Natural killer cell treated with Interleukin-12 subunit alpha and Interleukin-12 subunit beta and Interleukin-15 and Interleukin-18, amount 100 ng/mL, for 72 hours (primary cell): ENCODE measurements around the gene WDFY4. TPM values are rescaled to one million over a fixed set of nuclear protein-coding genes. Genes with fewer than 3 reads are reported as not detected.
A peak's percentile ranks its signal among the peaks of the same experiment; 100 is the strongest.

Experiments
- ATAC-seq, 2 donors: fragments of 150-1000 bp; cut with Tn5 transposase in 1 of 2; sonication (Bioruptor Pico), chemical (Tn5 transposase) in 1 of 2; 2 replicates each; pipeline ENCODE4 v1.10.0; 2021
- DNase-seq: peaks from one replicate; pipeline ENCODE4 v3.0.0; 2022; ENCODE audit warnings: low spot score
- H3K27ac Mint-ChIP-seq, 2 donors: 1 replicate in 1 of 2; 2 replicates in 1 of 2; pipeline ENCODE4 v1.8.0; 2022; ENCODE audit warnings: mixed read lengths in 2 of 2, mild to moderate bottlenecking in 1 of 2, moderate library complexity in 1 of 2
- H3K27me3 Mint-ChIP-seq, 2 donors: 1 replicate in 1 of 2; 2 replicates in 1 of 2; pipeline ENCODE4 v1.8.0; 2022; ENCODE audit warnings: mixed read lengths in 2 of 2
- H3K36me3 Mint-ChIP-seq: one replicate; pipeline ENCODE4 v1.8.0; 2022; ENCODE audit warnings: mixed read lengths
- H3K4me1 Mint-ChIP-seq, 2 donors: 1 replicate in 1 of 2; 2 replicates in 1 of 2; pipeline ENCODE4 v1.8.0; 2022; ENCODE audit warnings: low read depth in 2 of 2, mixed read lengths in 2 of 2, mild to moderate bottlenecking in 1 of 2
- H3K4me3 Mint-ChIP-seq: one replicate; pipeline ENCODE4 v1.8.0; 2022; ENCODE audit warnings: mixed read lengths
- H3K9me3 Mint-ChIP-seq: 2 replicates; pipeline ENCODE4 v1.8.0; 2022; ENCODE audit warnings: mixed read lengths
- total RNA-seq, 2 donors: library from RNA; stranded (reverse); gene quantifications; one replicate each; pipeline ENCODE4 v1.2.3, GENCODE V29; 2022

WDFY4 gene
- total RNA-seq, 2 donors from 2014 or later: 2.0 TPM; not detected in 1

GRCh38 chr10:49005270-49005669 lies 320.6 kb downstream of the WDFY4 start:
- peaks cover 0 to 3% of the 10 kb centered on the region in 2 donors for H3K27me3 Mint-ChIP-seq
- no peak for ATAC-seq
- H3K27ac Mint-ChIP-seq: no peak overlapping the region
- peaks cover 0 to 5% of the 10 kb centered on the region in 2 donors for H3K4me1 Mint-ChIP-seq
- H3K36me3 Mint-ChIP-seq: no peaks in the 10 kb centered on the region
- H3K4me3 Mint-ChIP-seq: no peak overlapping the region
- no peaks in the 10 kb centered on the region for H3K9me3 Mint-ChIP-seq
- DNase-seq: no peak

DNA sequence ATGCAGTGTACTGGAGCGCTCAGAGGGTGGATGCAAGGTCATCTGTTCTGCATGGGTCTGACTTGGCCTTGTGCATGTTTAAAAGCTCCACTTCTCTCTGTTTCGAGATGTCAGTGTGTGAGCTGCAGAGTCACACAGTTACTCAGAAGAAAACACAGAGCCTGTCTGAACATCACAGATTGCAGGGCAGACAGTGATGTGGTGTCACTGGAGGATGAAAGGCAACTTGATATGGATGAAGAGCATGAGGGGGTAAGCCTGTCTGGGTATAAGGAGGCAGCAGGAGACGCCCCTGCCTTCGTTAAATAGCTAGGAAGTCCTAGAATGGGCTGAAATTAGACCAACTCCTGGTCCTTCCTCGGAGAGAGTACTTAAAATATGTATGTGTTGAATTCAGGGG lies 322.5 kb downstream of the WDFY4 start:
- H3K4me3 Mint-ChIP-seq: no peak overlapping the region
- H3K9me3 Mint-ChIP-seq: no peaks in the 10 kb centered on the region
- ATAC-seq (no peak), DNase-seq (no peak)
- H3K27me3 Mint-ChIP-seq: peaks cover 0 to 3% of the 10 kb centered on the region in 2 donors
- H3K27ac Mint-ChIP-seq: no peak overlapping the region
- peaks cover 0 to 2% of the 10 kb centered on the region in 2 donors for H3K4me1 Mint-ChIP-seq
- H3K36me3 Mint-ChIP-seq: no peaks in the 10 kb centered on the region

GRCh38 chr10:49008091-49008490 lies 323.4 kb downstream of the WDFY4 start:
- DNase-seq: no peak
- Mint-ChIP-seq H3K27ac (no peak overlapping the region), H3K36me3 (no peaks in the 10 kb centered on the region), H3K9me3 (no peaks in the 10 kb centered on the region), H3K27me3 (peaks cover 3 to 9% of the 10 kb centered on the region in 2 donors), H3K4me3 (no peak overlapping the region), H3K4me1 (peaks cover 0 to 2% of the 10 kb centered on the region in 2 donors)
- no peak for ATAC-seq

GRCh38 chr10:49008505-49009198 lies 324.0 kb downstream of the WDFY4 start:
- ATAC-seq (peak in 1 of 2 donors; percentile 31), DNase-seq (no peak)
- Mint-ChIP-seq H3K27me3 (peaks cover 3 to 9% of the 10 kb centered on the region in 2 donors), H3K4me1 (peaks cover 0 to 2% of the 10 kb centered on the region in 2 donors), H3K27ac (no peak overlapping the region), H3K36me3 (no peaks in the 10 kb centered on the region), H3K4me3 (no peak overlapping the region), H3K9me3 (no peaks in the 10 kb centered on the region)

GRCh38 chr10:49009199-49009979 lies 324.7 kb downstream of the WDFY4 start:
- no peak for ATAC-seq
- no peaks in the 10 kb centered on the region for H3K9me3 Mint-ChIP-seq
- no peak overlapping the region for H3K4me3 Mint-ChIP-seq
- H3K27ac Mint-ChIP-seq: no peak overlapping the region
- peaks cover 0 to 2% of the 10 kb centered on the region in 2 donors for H3K4me1 Mint-ChIP-seq
- peaks cover 3 to 9% of the 10 kb centered on the region in 2 donors for H3K27me3 Mint-ChIP-seq
- no peak for DNase-seq
- H3K36me3 Mint-ChIP-seq: no peaks in the 10 kb centered on the region

DNA sequence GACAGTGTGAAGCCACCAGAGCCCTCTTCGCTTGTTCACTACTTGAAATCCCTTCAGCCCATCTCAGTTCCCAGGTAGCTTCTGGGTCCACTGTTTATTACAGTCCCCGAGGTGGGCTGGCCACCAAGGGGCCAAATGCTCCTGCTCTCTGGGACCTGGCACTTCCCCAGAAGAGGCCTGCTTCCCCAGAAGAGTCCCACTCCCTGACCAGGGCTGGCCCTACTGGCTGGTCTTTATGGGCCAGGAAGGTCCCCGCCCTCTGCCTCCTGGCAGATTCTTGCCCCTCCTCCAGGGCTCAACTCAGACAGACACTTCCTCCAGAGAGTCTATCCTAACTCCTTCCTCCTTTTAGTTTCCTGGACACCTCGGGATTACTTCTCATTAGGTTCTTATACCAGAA lies 325.6 kb downstream of the WDFY4 start:
- no peak overlapping the region for H3K4me3 Mint-ChIP-seq
- no peaks in the 10 kb centered on the region for H3K9me3 Mint-ChIP-seq
- H3K27me3 Mint-ChIP-seq: peaks cover 3 to 9% of the 10 kb centered on the region in 2 donors
- H3K36me3 Mint-ChIP-seq: no peaks in the 10 kb centered on the region
- no peak for ATAC-seq
- no peak overlapping the region for H3K27ac Mint-ChIP-seq
- no peak for DNase-seq
- H3K4me1 Mint-ChIP-seq: peaks cover 0 to 2% of the 10 kb centered on the region in 2 donors

DNA sequence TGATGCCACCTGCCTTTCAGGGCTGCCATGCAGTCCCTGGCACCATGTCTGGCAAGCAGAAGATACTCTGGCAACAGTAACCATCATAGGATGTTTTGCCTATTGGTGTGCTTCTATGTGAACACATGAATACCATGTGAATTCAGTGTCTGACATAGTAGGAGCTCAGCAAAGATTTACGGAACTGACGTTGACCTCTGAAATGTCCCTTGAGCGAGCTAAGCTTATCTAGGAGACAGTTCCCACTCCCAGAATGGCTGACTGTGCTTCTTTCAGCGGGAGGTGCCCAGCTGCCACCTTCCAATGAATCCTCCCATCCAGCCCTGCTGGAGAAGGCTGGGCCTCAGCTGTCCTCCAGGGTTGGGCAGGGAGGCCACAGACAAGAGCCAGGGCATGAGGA lies 326.2 kb downstream of the WDFY4 start:
- Mint-ChIP-seq H3K27me3 (peaks cover 3 to 9% of the 10 kb centered on the region in 2 donors), H3K4me1 (peaks cover 0 to 2% of the 10 kb centered on the region in 2 donors), H3K9me3 (no peaks in the 10 kb centered on the region), H3K27ac (no peak overlapping the region), H3K36me3 (no peaks in the 10 kb centered on the region), H3K4me3 (no peak overlapping the region)
- DNase-seq (no peak), ATAC-seq (no peak)

- Mint-ChIP-seq H3K36me3 (no peaks in the 10 kb centered on the region), H3K4me1 (peaks cover 0 to 2% of the 10 kb centered on the region in 2 donors), H3K9me3 (no peaks in the 10 kb centered on the region), H3K4me3 (no peak overlapping the region), H3K27me3 (peaks cover 3 to 9% of the 10 kb centered on the region in 2 donors), H3K27ac (no peak overlapping the region)
- DNase-seq (no peak), ATAC-seq (no peak)
Measured at GRCh38 chr10:49011756-49012155, 327.1 kb downstream of the WDFY4 start.

- no peak for DNase-seq
- no peak for ATAC-seq
- Mint-ChIP-seq H3K4me3 (no peak overlapping the region), H3K4me1 (peaks cover 0 to 2% of the 10 kb centered on the region in 2 donors), H3K9me3 (no peaks in the 10 kb centered on the region), H3K27ac (no peak overlapping the region), H3K36me3 (no peaks in the 10 kb centered on the region), H3K27me3 (peaks cover 3 to 9% of the 10 kb centered on the region in 2 donors)
Measured at GRCh38 chr10:49012603-49013002, 327.9 kb downstream of the WDFY4 start.

GRCh38 chr10:49015700-49016099 lies 331.0 kb downstream of the WDFY4 start:
- peaks cover 5 to 29% of the 10 kb centered on the region in 2 donors for H3K27me3 Mint-ChIP-seq
- H3K4me1 Mint-ChIP-seq: no peaks in the 10 kb centered on the region
- no peaks in the 10 kb centered on the region for H3K9me3 Mint-ChIP-seq
- H3K36me3 Mint-ChIP-seq: no peaks in the 10 kb centered on the region
- no peak for DNase-seq
- no peak overlapping the region for H3K4me3 Mint-ChIP-seq
- no peak for ATAC-seq
- no peak overlapping the region for H3K27ac Mint-ChIP-seq

GRCh38 chr10:49021685-49022084 lies 337.0 kb downstream of the WDFY4 start:
- Mint-ChIP-seq H3K27ac (no peak overlapping the region), H3K9me3 (no peaks in the 10 kb centered on the region), H3K4me3 (no peak overlapping the region), H3K27me3 (peaks cover 8 to 21% of the 10 kb centered on the region in 2 donors), H3K4me1 (no peaks in the 10 kb centered on the region), H3K36me3 (no peaks in the 10 kb centered on the region)
- DNase-seq: no peak
- ATAC-seq: no peak

DNA sequence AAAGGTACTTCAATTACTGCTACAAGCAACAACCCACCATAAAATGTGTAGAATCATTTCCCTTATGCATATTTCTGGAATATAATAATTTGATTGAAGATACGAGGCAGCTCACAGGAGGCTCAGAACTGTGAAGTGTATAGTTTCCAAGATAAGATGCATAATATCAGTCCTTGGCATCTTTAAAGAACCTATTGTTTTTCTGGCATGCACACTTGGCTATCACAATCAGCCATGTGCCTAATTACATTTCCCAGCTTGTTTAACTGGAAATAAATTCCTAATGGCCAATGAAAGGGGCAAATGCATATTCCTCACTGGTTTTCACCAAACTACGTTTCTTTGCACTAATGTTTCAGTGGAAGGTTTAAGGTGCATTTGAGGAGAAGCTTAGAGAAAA lies 338.4 kb downstream of the WDFY4 start:
- DNase-seq (no peak), ATAC-seq (no peak)
- Mint-ChIP-seq H3K4me1 (no peaks in the 10 kb centered on the region), H3K9me3 (no peaks in the 10 kb centered on the region), H3K4me3 (no peak overlapping the region), H3K36me3 (no peaks in the 10 kb centered on the region), H3K27me3 (peaks cover 8 to 21% of the 10 kb centered on the region in 2 donors), H3K27ac (no peak overlapping the region)

- DNase-seq (no peak), ATAC-seq (no peak)
- H3K27ac Mint-ChIP-seq: no peak overlapping the region
- no peaks in the 10 kb centered on the region for H3K9me3 Mint-ChIP-seq
- H3K4me3 Mint-ChIP-seq: no peak overlapping the region
- H3K4me1 Mint-ChIP-seq: no peaks in the 10 kb centered on the region
- peaks cover 8 to 21% of the 10 kb centered on the region in 2 donors for H3K27me3 Mint-ChIP-seq
- H3K36me3 Mint-ChIP-seq: no peaks in the 10 kb centered on the region
Measured at GRCh38 chr10:49023752-49024151, 339.1 kb downstream of the WDFY4 start.

GRCh38 chr10:49024484-49024883 lies 339.8 kb downstream of the WDFY4 start:
- H3K36me3 Mint-ChIP-seq: no peaks in the 10 kb centered on the region
- H3K9me3 Mint-ChIP-seq: no peaks in the 10 kb centered on the region
- H3K4me1 Mint-ChIP-seq: no peaks in the 10 kb centered on the region
- DNase-seq (no peak), ATAC-seq (no peak)
- H3K4me3 Mint-ChIP-seq: no peak overlapping the region
- no peak overlapping the region for H3K27ac Mint-ChIP-seq
- peaks cover 8 to 13% of the 10 kb centered on the region in 2 donors for H3K27me3 Mint-ChIP-seq
